Effector memory CD4-positive, alpha-beta T cell (primary cell): ENCODE data around the gene CITED2.
"Not testable (repeated sequence)": the region's sequence is repeated elsewhere in the genome, so short reads cannot be mapped to it uniquely, and the experiment has no call there.

ENCODE experiments used
- DNase-seq, 3 donors: peaks; one replicate each; pipeline ENCODE4 v3.0.0-alpha.2; 2020
- H3K27ac ChIP-seq: 2 replicates; pipeline ENCODE4 v1.7.0; 2013; ENCODE audit warnings: mild to moderate bottlenecking, low read length, moderate library complexity; ENCODE audit not compliant: insufficient read depth, poor library complexity, severe bottlenecking
- H3K27me3 ChIP-seq: replicated peaks from 2 replicates; pipeline ENCODE4 v1.7.0; 2013; ENCODE audit warnings: mild to moderate bottlenecking, low read length; ENCODE audit not compliant: insufficient read depth, control insufficient read depth, poor library complexity, severe bottlenecking
- H3K36me3 ChIP-seq: 2 replicates; pipeline ENCODE4 v1.7.0; 2013; ENCODE audit warnings: mild to moderate bottlenecking, low read length, moderate library complexity; ENCODE audit not compliant: control insufficient read depth, insufficient read depth
- H3K4me1 ChIP-seq: 2 replicates; pipeline ENCODE4 v1.7.0; 2013; ENCODE audit warnings: low read length, mild to moderate bottlenecking; ENCODE audit not compliant: control insufficient read depth, insufficient read depth, poor library complexity, severe bottlenecking
- H3K4me3 ChIP-seq: 2 replicates; pipeline ENCODE4 v1.7.0; 2013; ENCODE audit warnings: low read length, low read depth, mild to moderate bottlenecking; ENCODE audit not compliant: insufficient read depth, poor library complexity, severe bottlenecking
- H3K9me3 ChIP-seq: 2 replicates; pipeline ENCODE4 v1.7.0; 2013; ENCODE audit warnings: mild to moderate bottlenecking, low read length, moderate library complexity; ENCODE audit not compliant: control insufficient read depth

The CITED2 gene

GRCh38 chr6:139364982-139365379 lies 9.5 kb downstream of the CITED2 start:
- DNase-seq = no peak
- Histone ChIP-seq H3K36me3 (no peaks in the 10 kb centered on the region), H3K9me3 (no peaks in the 10 kb centered on the region), H3K4me3 (no peak overlapping the region), H3K27ac (no peak overlapping the region), H3K27me3 (no peaks in the 10 kb centered on the region), H3K4me1 (peaks cover 5% of the 10 kb centered on the region)

- H3K27me3 ChIP-seq = no peaks in the 10 kb centered on the region
- DNase-seq = no peak
- H3K36me3 ChIP-seq = no peaks in the 10 kb centered on the region
- H3K4me1 ChIP-seq = no peaks in the 10 kb centered on the region
- no peaks in the 10 kb centered on the region for H3K9me3 ChIP-seq
- H3K4me3 ChIP-seq = no peak overlapping the region
- H3K27ac ChIP-seq = no peak overlapping the region
These were observed 10.0 kb downstream of the CITED2 start for GRCh38 chr6:139364302-139364981.

DNA sequence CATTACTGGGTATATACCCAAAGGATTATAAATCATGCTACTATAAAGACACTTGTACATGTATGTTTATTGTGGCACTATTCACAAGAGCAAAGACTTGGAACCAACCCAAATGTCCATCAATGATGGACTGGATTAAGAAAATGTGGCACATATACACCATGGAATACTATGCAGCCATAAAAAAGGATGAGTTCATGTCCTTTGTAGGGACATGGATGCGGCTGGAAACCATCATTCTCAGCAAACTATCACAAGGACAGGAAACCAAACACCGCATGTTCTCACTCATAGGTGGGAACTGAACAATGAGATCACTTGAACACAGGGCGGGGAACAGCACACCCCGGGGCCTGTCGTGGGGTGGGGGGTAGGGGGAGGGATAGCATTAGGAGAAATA lies 10.7 kb downstream of the CITED2 start:
- H3K27me3 ChIP-seq, H3K4me1 ChIP-seq, H3K27ac ChIP-seq, H3K4me3 ChIP-seq, H3K9me3 ChIP-seq, H3K36me3 ChIP-seq, DNase-seq: not testable (repeated sequence)

DNA sequence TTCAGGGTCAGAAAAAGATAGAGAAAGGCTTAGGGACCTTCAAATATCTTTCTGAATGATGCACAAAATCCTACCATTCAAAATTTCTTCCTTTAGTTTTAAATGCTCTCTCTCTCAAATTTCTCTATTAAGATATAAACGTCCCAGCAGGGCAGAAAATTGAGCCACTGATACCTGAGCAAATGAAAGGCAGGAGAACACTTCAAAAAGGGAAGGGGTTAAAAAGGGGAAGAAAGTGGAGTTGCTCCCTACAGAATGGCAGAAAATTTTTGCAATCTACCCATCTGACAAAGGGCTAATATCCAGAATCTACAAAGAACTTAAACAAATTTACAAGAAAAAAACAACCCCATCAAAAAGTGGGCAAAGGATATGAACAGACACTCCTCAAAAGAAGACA lies 11.3 kb downstream of the CITED2 start:
- not testable (repeated sequence) for H3K36me3 ChIP-seq, H3K9me3 ChIP-seq, H3K4me3 ChIP-seq, DNase-seq, H3K27me3 ChIP-seq, H3K4me1 ChIP-seq, H3K27ac ChIP-seq

DNA sequence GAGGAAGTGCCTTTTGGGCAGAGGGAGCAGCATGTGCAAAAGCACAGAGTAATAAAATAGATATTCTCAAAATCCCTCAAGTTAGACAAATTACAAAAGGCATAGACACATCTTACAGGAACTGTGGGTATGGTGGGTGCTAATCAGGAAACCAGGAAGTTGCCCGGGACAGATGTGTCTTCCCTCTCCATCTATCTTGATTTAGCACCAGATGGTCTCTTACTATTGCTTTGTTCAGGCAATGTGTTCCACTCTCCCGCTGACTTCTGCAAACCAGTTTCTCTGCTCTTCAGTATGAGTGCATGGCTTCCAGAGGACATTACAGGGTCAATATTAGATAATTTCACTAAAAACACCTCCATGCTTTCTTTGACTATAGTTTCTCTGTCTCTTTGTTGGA lies 13.2 kb downstream of the CITED2 start:
- H3K4me3 ChIP-seq = no peak overlapping the region

GRCh38 chr6:139356924-139357323 lies 17.5 kb downstream of the CITED2 start:
- Histone ChIP-seq H3K27ac (no peak overlapping the region), H3K9me3 (no peaks in the 10 kb centered on the region), H3K4me3 (no peak overlapping the region), H3K4me1 (no peaks in the 10 kb centered on the region), H3K27me3 (no peaks in the 10 kb centered on the region), H3K36me3 (no peaks in the 10 kb centered on the region)
- DNase-seq = no peak

More for the DNA sequence above, 13.2 kb downstream of the CITED2 start:
- Histone ChIP-seq H3K9me3 (no peaks in the 10 kb centered on the region), H3K27me3 (no peaks in the 10 kb centered on the region), H3K36me3 (no peaks in the 10 kb centered on the region), H3K4me1 (no peaks in the 10 kb centered on the region), H3K27ac (no peak overlapping the region)
- no peak for DNase-seq

- H3K27me3 ChIP-seq = no peaks in the 10 kb centered on the region
- no peaks in the 10 kb centered on the region for H3K4me1 ChIP-seq
- no peaks in the 10 kb centered on the region for H3K36me3 ChIP-seq
- H3K4me3 ChIP-seq = no peak overlapping the region
- no peaks in the 10 kb centered on the region for H3K9me3 ChIP-seq
- DNase-seq = no peak
- H3K27ac ChIP-seq = no peak overlapping the region
These were observed 18.5 kb downstream of the CITED2 start for GRCh38 chr6:139355777-139356445.

DNA sequence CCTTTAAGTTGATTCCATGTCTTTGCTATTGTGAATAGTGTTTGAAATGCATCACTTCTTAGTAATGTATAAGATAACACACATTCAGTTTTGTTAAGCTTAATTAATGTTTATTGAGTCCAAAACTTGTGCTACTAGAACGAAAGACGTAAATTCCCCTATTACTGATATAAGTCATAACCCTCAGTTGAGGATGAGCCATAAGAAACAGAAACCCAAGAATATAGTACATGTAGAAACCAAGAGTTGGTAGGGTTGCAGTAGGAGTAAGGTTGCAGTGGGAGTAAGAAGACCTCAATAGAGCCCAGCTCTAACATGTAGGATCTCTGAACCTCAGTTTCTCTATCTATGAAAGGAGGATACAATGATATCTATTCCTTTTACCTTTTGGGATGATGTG lies 19.3 kb downstream of the CITED2 start:
- Histone ChIP-seq H3K4me1 (no peaks in the 10 kb centered on the region), H3K36me3 (no peaks in the 10 kb centered on the region), H3K27ac (no peak overlapping the region), H3K4me3 (no peak overlapping the region), H3K27me3 (no peaks in the 10 kb centered on the region), H3K9me3 (no peaks in the 10 kb centered on the region)
- no peak for DNase-seq

DNA sequence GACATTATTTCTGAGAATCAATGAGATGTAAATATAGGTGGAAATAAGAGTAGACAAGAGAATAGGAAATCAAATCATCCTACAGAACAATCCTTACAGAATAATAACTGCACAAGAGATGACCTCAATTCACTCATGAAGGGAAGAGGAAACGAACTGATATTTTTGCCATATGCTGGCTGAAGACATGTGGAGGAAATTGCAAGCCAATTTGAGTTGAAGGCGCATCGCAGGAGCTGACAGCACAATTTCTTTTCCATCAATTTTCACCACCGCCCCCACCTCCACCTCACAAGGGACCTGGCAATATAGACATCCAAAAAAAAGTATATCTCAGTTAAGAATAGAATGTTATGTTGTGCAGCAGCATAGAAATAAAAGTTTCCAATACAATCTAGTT lies 20.3 kb downstream of the CITED2 start:
- Histone ChIP-seq H3K9me3 (no peaks in the 10 kb centered on the region), H3K27me3 (no peaks in the 10 kb centered on the region), H3K4me1 (no peaks in the 10 kb centered on the region), H3K27ac (no peak overlapping the region), H3K4me3 (no peak overlapping the region), H3K36me3 (no peaks in the 10 kb centered on the region)
- no peak for DNase-seq

GRCh38 chr6:139349464-139350020 lies 24.9 kb downstream of the CITED2 start:
- Histone ChIP-seq H3K9me3 (no peaks in the 10 kb centered on the region), H3K4me1 (no peaks in the 10 kb centered on the region)
- no peak for DNase-seq

More at GRCh38 chr6:139349464-139350020, 24.9 kb downstream of the CITED2 start:
- Histone ChIP-seq H3K27me3 (no peaks in the 10 kb centered on the region), H3K4me3 (no peak overlapping the region), H3K27ac (no peak overlapping the region), H3K36me3 (no peaks in the 10 kb centered on the region)
